Measurements from ENCODE around the gene NAA50.

Gene NAA50

DNA sequence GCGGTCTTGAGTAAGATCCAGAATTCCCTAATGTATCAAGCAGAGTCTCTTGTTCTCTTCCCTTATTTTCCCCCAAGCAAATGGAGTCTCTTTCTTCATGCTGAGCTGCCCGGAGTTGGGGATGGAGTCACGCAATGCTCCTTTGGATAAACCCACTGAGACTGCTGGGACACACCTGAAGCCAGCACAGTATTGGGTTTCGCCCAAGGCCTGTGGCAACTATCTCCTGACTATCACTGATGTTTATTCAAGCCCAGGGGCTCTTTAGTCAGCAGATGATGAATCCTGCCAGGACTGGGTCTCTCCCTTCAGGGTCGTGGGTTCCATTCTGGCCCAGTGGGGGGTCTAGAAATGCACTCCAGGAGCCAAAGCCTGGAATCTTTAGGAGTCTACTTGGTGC is 60.9 kb downstream of the NAA50 start:
- no peak for DNase-seq

DNA sequence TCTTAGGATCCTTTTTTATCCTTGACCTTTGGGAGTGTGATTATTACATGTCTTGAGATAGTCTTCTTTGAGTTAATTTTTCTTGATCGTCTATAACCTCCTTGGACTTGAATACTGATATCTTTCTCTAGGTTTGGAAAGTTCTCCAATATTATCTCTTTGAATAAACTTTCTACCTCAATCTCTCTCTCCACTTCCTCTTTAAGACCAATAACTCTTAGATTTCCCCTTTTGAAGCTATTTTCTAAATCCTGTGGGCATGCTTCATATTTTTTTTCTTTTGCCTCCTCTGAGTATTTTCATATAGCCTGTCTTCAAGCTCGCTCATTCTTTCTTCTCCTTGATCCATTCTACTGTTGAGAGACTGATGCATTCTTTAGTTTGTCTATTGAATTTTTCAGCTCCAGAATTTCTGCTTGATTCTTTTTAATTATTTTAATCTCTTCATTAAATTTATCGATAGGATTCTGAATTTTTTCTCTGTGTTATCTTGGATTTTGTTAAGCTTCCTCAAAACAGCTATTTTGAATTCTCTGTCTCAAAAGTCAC is 61.7 kb downstream of the NAA50 start:
- no peak for DNase-seq

DNA sequence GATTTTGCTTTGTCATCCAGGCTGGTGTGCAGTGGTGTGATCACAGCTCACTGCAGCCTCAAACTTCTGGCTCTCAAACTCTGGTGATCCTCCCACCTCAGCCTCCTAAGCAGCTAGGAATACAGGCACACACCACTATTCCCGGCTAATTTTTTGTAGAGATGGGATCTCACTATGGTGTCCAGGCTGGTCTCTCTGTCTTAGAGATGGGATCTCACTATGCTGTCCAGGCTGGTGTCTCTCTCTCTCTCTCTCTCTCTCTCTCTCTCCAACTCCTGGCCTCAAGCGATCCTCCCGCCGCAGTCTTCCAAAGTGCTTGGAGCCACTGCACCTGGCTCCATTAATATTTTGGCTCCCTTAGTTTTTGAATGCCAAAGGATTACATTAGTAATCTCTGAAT is 67.3 kb downstream of the NAA50 start:
- DNase-seq = no peak

DNA sequence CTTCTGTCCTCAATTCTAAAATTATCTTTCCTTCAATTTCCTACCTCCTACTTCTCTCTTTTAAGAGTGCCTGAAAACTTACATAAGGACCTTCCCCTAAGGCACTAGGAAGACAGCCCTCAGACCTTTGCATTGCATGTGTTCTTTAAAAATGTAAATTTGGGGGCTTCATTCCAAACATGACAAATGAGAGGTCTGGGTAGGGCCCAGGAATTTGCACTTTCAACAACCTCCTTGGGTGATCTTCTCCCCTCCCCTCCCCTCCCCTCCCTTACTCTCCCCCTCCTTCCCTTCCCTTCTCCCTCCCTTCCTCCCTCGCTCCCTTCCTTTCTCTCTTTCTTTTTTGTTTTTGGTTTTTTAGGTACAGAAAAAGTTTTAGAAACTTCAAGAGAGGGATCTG is 68.3 kb downstream of the NAA50 start:
- no peak for DNase-seq

DNA sequence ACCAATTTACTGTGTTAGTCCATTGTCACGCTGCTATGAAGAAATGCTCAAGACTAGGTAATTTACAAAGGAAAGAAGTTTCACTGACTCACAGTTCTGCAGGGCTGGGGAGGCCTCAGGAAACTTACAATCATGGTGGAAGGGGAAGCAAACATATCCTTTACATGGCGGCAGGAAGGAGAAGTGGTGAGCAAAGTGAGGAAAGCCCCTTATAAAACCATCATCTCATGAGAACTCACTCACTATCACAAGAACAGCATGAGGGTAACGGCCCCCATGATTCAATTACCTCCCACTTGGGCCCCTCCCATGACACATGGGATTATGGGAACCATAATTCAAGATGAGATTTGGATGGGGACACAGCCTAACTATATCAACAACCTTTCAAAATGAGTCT is 69.8 kb downstream of the NAA50 start:
- DNase-seq = no peak

DNA sequence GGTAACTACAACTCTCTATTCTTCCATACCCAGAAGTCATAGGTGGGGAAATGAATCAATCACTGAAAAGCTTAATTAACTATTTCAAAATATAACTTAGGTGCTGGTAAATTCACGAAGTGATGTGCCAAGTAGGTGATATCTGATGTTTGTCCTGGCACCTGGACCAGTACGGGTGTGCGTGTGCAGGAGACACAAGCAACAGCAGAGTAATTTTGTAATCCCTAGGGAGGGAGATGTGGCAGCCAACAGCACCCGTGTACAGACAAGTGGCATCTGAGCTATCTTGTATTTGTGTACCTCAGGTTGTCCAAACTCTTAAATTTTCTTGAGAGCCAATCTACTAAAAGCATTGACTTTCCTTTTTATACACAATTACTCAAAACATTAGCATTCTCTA is 72.5 kb downstream of the NAA50 start:
- no peak for DNase-seq

DNA sequence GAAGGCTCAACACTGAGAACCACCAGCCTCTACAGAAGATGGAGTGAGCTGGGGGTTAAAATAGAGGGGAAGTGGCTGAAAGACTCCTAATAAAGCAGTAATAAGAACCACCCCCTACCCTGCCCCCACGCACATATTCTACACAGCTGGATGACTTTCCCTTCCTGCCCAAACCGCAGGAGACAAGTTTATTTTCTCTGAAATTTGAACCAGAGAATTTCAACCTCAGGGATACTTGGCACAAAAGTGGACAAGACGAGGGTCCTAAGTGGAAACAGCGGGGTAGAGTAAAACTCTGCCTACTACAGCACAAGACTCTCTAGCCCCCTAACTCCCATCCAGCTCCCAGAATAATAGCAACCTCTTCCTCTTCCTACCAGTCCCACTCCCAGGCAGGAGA is 78.0 kb downstream of the NAA50 start:
- no peak for DNase-seq

Data from activated T-cell treated with anti-CD3 and anti-CD28 coated beads, Interleukin-2, amount 50 U/mL, for 48 hours (primary cell).